CD4-positive, alpha-beta T cell treated with Interleukin-4 for 1 hour (primary cell): ENCODE measurements around the gene HLTF.

ENCODE experiments used
- DNase-seq, 2 donors: peaks; one replicate each; pipeline ENCODE4 v3.0.0-alpha.2; 2020 to 2022

The HLTF gene

GRCh38 chr3:149087208-149087607, 875 bp upstream of the HLTF start:
- no peak for DNase-seq

- peak in 1 of 2 donors; percentile 26 for DNase-seq
Measured at GRCh38 chr3:149085828-149086231, 503 bp downstream of the HLTF start.

- no peak for DNase-seq
Measured at GRCh38 chr3:149081772-149082171, 4.6 kb downstream of the HLTF start.

DNA sequence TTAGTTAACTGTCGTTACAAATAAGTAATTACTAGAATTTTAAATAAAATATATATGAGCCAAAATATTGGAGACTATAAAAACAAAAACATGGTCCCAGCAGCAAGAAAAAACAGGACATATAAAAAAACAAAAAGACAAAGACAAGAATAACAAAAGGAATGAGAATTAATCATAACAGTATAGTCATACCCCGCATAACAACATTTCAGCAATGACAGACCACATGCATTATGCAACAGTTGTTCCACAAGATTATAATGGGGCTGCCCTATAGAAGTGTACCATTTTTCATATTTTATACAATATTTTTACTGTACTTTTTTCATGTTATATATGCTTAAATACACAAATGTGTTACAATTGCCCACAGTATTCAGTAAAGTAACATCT, 5.6 kb downstream of the HLTF start:
- DNase-seq, result no peak

GRCh38 chr3:149080011-149080698, 6.2 kb downstream of the HLTF start:
- no peak for DNase-seq

- DNase-seq, result no peak
Measured at GRCh38 chr3:149077628-149078027, 8.7 kb downstream of the HLTF start.

DNA sequence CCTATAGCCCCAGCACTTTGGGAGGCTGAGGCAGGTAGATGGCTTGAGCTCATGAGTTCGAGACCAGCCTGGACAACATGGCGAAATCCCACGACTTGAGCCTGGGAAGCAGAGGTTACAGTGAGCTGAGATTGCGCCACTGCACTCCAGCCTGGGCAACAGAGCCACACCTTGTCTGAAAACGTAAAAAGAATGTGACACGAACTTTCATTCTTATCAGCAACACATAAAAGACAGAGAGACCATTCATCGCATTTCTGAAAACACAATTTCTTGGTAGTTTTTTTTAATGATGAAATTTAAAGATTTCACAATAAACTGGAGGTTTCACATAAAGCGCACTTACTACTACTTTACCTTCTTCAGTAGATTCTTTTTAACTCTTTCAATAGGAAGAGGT, 18.4 kb downstream of the HLTF start:
- no peak for DNase-seq

DNA sequence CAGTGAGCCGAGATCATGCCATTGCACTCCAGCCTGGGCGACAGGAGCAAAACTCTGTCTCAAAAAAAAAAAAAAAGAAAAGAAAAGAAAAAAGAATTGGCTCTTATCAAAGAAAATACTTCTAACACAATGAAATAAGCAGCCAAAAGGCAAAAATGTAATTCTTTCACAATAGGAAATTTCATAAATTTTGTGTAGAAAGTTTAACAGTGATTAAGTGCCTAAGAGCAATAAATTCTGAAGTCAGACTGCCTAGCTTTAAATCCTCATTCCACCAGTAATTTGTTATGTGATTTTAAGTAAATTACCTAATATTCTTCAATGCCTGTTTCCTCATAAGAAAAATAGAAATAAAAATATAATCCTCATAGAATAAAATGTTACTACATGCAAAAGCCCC, 24.6 kb downstream of the HLTF start:
- DNase-seq, result no peak

- DNase-seq, result no peak
Measured at GRCh38 chr3:149058602-149059001, 27.7 kb downstream of the HLTF start.

DNA sequence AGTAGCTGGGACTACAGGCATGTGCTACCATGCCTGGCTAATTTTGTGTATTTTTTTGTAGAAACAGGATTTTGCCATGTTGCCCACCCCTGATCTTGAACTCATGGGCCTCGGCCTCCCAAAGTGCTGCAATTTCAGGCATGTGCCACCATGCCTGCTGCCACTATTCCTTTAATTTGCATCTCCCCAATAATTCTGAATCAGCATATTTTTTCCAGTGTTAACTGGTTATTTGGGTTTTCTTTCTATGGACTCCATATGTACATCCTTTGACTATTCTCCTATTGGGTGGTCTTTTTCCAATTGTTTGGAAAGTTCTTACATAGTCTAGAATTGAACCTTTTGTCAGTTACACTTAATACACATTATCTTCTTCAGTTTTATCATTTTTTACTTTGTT, 28.1 kb downstream of the HLTF start:
- DNase-seq, result no peak

- DNase-seq, result no peak
Measured at GRCh38 chr3:149055575-149055974, 30.8 kb downstream of the HLTF start.

DNA sequence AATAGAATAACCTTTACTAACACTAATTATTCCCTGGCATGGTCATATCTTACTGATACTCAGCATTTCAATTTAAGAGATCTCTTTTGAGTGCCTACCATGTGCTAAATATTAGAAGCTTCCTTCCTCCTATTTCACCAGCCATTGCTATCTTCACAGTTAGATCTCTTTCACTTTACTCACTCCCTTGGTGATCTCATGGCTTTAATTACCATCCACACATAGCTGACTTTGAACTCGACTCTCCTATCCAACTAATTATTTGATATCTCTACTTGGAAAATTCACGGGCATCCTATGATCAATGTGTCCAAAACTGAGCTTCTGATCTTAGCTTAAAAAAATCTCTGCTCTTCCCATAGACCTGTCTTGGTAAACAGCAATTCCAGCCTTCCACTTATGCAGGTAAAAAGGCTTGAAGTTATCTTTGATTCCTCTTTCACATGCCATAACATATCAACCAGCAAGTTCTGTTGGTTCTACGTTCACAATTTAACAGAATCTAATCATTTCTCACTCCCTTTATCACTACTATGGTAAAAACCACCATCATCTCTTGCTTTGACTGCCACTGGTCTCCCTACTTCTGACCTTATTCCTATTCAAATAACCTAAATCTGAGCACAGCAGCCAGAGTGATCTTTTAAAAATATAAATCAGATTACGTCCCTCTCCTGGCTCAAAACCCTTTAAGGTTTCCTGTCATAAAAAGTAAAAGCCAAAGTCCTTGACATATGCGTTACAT, 41.8 kb downstream of the HLTF start:
- DNase-seq, result no peak

- peak in 1 of 2 donors; percentile 7 for DNase-seq
Measured at GRCh38 chr3:149042789-149043386, 43.4 kb downstream of the HLTF start.

GRCh38 chr3:149038322-149038721, 48.0 kb downstream of the HLTF start:
- DNase-seq, result no peak

DNA sequence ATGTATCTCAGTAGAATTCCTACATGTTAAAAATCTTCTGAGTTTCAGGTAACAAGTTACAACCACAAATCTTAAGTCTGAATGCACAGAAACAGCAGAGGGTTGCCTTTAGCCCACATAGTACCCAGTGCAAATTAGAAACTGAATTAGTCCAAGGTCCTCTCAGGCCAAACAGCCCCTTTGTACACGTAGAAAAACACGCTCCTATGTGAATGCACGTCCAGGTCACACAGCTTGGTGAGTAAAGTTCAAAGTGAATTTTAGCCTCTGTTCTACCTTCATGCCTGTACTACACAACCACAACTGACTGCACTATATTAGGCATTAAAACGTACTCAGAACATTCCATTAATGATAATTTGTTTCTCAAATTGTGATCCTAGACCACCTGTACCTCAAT, 48.6 kb downstream of the HLTF start:
- DNase-seq, result no peak

DNA sequence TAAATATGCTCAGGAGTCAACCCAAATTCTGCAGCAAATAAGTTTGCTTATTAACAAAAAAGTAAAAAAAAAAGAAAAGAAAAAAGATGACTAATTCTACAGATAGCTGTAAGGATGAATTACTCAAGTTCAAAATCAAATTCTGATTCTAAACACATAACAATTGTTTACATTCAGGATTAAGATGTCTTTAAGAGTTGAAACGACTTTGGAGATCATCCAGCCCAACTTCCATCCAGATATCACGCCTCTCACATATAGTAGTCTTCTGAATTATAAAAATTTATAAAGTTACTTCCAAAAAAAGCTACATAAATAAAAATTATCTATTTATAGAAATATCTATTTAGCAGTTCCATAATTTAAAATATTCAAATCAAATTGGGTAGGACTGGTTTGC, 55.2 kb downstream of the HLTF start:
- no peak for DNase-seq

- no peak for DNase-seq
Measured at GRCh38 chr3:149026718-149027117, 59.6 kb downstream of the HLTF start.

- DNase-seq, result no peak
Measured at GRCh38 chr3:149023951-149024350, 62.4 kb downstream of the HLTF start.

- no peak for DNase-seq
Measured at GRCh38 chr3:149021830-149022229, 64.5 kb downstream of the HLTF start.

GRCh38 chr3:149020839-149021252, 65.5 kb downstream of the HLTF start:
- no peak for DNase-seq

DNA sequence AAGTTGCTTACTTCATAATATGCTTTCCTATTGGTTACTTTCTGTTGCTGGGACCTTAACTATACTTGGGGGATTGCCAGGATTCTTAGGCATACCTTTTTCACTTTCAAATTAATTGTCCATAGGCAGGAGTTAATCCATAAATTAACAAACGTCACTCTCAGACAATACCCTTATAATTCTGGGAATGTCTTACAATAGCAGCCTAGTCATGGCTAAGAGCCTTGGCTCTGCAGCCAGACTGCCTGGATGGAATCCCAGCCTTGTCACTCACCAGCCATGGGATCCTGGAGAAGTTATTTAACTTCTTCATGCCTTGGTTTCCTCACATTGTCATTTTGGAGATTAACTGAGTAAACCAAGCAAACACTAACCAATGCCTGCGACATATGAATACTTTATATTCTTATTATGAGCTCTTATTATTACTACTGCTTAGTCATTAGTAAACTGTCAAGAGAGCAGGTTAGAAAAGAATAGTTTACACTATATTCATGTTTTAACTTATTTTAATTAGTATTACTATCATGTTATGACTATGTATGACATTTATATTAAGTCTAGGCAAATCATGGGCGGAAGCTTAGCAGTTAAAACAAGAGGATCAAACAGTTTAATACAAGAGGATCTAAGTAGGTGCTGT, 66.0 kb downstream of the HLTF start:
- DNase-seq, result no peak

DNA sequence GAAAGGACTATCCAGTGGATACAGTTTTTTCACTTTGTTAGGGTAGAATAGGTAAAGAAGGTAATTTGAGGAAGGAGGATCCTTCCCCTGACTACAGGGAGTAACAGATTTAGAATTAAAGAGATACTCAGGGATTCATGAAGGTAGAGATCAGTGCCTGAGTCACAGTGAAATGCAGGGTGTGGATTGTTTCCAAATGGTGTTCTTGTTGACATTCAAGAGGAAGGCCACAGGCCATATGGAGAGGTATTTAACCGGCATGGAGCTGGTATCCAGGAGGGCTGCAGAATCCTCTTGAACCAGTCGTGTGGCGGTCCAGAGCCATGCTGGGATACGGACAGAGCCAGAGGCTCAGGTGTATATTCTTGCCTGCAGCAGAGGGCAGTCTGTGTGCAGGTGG, 66.8 kb downstream of the HLTF start:
- no peak for DNase-seq

DNA sequence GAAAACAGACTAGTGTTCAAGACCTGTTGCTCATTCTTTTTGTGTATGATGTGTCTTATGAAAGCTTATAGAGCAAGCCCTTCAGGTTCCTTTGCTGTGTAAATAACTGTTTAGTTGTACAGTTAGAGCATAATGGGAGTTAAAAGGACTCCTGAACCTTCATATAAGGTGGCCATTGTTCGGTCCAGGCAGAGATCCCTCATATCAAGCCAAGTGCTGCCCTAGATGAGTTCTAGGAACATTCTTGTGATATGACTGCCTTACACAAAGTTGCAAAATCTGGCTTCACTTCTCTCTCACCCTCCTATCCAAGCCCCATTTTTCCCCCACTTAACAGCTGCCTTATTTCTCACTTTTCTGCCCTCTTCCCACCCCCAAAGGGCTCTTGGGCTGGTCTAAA, 68.1 kb downstream of the HLTF start:
- DNase-seq, result no peak
